H1 (cell line): ENCODE results near the gene TMEM147. TPM values are rescaled to one million over a fixed set of nuclear protein-coding genes. Genes with fewer than 3 reads are reported as not detected.

ENCODE experiments used
- BRCA1 ChIP-seq: IDR thresholded peaks from 2 replicates; pipeline ENCODE4 v1.6.1; 2012; ENCODE audit warnings: low read depth, low read length, improper control_type of control experiment
- RXRA ChIP-seq: IDR thresholded peaks from 2 replicates; pipeline ENCODE4 v1.6.1; 2011; ENCODE audit warnings: low read depth, mild to moderate bottlenecking, low read length, moderate library complexity; ENCODE audit not compliant: insufficient read depth
- SIN3A ChIP-seq, 2 experiments: IDR thresholded peaks in 1 of 2; conservative IDR thresholded peaks in 1 of 2; 2 replicates each; pipeline ENCODE4 v1.6.1; 2011 to 2012; ENCODE audit warnings: low read length in 2 of 2, improper control_type of control experiment in 1 of 2, low read depth in 1 of 2, mild to moderate bottlenecking in 1 of 2
- polyA plus RNA-seq, 7 experiments: library from polyadenylated mRNA; depleted of rRNA in 3 of 7; stranded (reverse) in 5 of 7; unstranded in 2 of 7; fragments of >200 nt in 5 of 7; fragments of 200-250 nt in 2 of 7; gene quantifications; 1 replicate in 5 of 7; 2 replicates in 1 of 7; 4 replicates in 1 of 7; pipeline versions ENCODE4 v1.2.1 to v1.2.3, GENCODE V29; 2011 to 2013; ENCODE audit warnings: missing spikeins in 2 of 7, mixed read lengths in 2 of 7
- total RNA-seq: library from RNA; stranded (reverse); fragmentation: NEBNext Ultra II Directional; extraction: Animal tissue kit (Norgen Biotek cat#: 25700); gene quantifications from 2 replicates; pipeline ENCODE4 v1.2.1, GENCODE V29; 2021

The TMEM147 gene
- total and polyA plus RNA-seq, 2 of the 8 experiments (the other 6 are each of a cell fraction or from before 2014, with no cell fraction given), result 159 to 418 TPM

DNA sequence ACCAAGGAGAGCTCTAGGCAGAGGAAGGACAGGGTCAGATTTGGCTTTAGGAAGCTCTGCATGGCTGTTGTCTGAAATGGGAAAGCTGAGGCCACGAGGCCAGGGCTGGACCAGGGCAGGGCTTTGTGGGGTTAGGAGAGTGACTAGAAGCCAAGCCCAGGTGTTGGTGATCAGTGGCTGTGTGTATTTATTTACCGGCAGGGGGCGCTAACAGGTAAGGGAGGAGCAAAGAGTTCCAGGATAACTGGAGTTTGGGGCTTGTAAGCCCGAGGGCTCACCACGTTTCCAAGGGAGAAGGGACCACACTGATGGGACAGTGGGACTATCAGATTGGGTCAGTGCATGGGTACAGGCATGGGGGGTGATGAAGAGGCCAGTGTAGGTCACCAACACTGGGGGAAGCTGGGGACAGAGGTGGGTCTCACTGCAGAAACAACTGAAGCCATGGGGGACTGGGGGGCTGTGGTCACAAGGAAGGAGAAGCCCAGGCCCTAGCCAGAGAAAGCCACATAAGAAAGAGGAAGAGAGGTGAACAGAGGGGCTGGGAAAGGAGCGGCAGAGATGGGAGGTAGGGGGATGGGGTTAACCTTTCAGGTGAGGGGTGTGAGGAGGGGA is 3.9 kb downstream of the TMEM147 start (continued):
- TF ChIP-seq BRCA1 (no peak), SIN3A (conservative IDR thresholded peaks at IDR 0.05 in 1 of 2, IDR thresholded peaks at IDR 0.05 in 1 of 2; ENCODE audit: low read depth in 1 of 2, low read length in 2 of 2) (peak in 1 of 2 experiments; percentile 64; a peak in 1 of 4 replicates), RXRA (no peak)
- TF ChIP-seq, all 59 proteins: peak for 5
